Breast epithelium (tissue), 4 donors: Measurements from ENCODE around the gene KRT33A. TPM values are rescaled to one million over a fixed set of nuclear protein-coding genes. Genes with fewer than 3 reads are reported as not detected.

Experiments
- DNase-seq, 2 donors: peaks; one replicate each; pipeline ENCODE4 v3.0.0-alpha.2; 2019; ENCODE audit warnings: low spot score in 2 of 2
- H3K27ac ChIP-seq, 2 donors: fragments of 200-600 bp; sonication (generic) in 1 of 2; one replicate each; pipeline ENCODE4 v1.5.1; 2016 to 2019; ENCODE audit warnings: mild to moderate bottlenecking in 1 of 2
- H3K27me3 ChIP-seq, 2 donors: fragments of 200-600 bp; sonication (generic) in 1 of 2; one replicate each; pipeline versions ENCODE4 v1.5.1 to v1.6.0; 2017 to 2019; ENCODE audit warnings: control low read depth in 1 of 2, mild to moderate bottlenecking in 1 of 2
- H3K36me3 ChIP-seq: fragments of 200-600 bp; one replicate; pipeline ENCODE4 v1.5.1; 2019
- H3K4me1 ChIP-seq, 2 donors: fragments of 200-600 bp; sonication (generic); one replicate each; pipeline ENCODE4 v1.5.1; 2016 to 2019; ENCODE audit warnings: control low read depth in 1 of 2
- H3K4me3 ChIP-seq, 3 donors: fragments of 200-600 bp; sonication (generic); 1 replicate in 2 of 3; 2 replicates in 1 of 3; pipeline ENCODE4 v1.5.1; 2016 to 2019; ENCODE audit warnings: mild to moderate bottlenecking in 3 of 3, moderate library complexity in 2 of 3
- H3K9me3 ChIP-seq, 2 donors: fragments of 200-600 bp; sonication (generic) in 1 of 2; one replicate each; pipeline ENCODE4 v1.5.1; 2016 to 2019; ENCODE audit warnings: control low read depth in 1 of 2
- CTCF ChIP-seq, 3 donors: fragments of 450-650 bp; IDR thresholded peaks; one replicate each; pipeline ENCODE4 v1.5.1; 2016 to 2017; ENCODE audit warnings: antibody characterized with exemption in 3 of 3, mild to moderate bottlenecking in 3 of 3, moderate library complexity in 3 of 3
- POLR2A ChIP-seq: fragments of 450-650 bp; IDR thresholded peaks from one replicate; pipeline ENCODE4 v1.6.1; 2016; ENCODE audit warnings: antibody characterized with exemption, mild to moderate bottlenecking, moderate library complexity
- POLR2AphosphoS5 ChIP-seq, 3 donors: sonication (generic); formaldehyde crosslinking; IDR thresholded peaks; one replicate each; pipeline ENCODE4 v1.6.1; 2017; ENCODE audit warnings: antibody characterized with exemption in 3 of 3
- intact Hi-C: fragments of 100-400 bp; cut with DNase I; formaldehyde crosslinking; loops from one replicate; pipeline ENCODE4 v1.15.1; 2023; ENCODE audit warnings: low total_unique reads
- total RNA-seq, 3 donors: library from RNA; depleted of rRNA; stranded (reverse); fragments of >200 nt; gene quantifications; one replicate each; pipeline ENCODE4 v1.1.0, GENCODE V29; 2016

Gene KRT33A
- total RNA-seq, 3 donors from 2014 or later: not detected

GRCh38 chr17:41363881-41364280 lies 13.3 kb upstream of the KRT33A start:
- no peak for DNase-seq
- H3K36me3 ChIP-seq: no peaks in the 10 kb centered on the region
- no peaks in the 10 kb centered on the region for H3K4me1 ChIP-seq
- no peaks in the 10 kb centered on the region for H3K27me3 ChIP-seq
- no peak for TF ChIP-seq POLR2AphosphoS5 (IDR thresholded peaks at IDR 0.05)
- no peak for TF ChIP-seq CTCF (IDR thresholded peaks at IDR 0.05)
- TF ChIP-seq POLR2A: no peak
- H3K4me3 ChIP-seq: no peak overlapping the region
- H3K27ac ChIP-seq: no peak overlapping the region
- H3K9me3 ChIP-seq: no peaks in the 10 kb centered on the region
- intact Hi-C loops: no loop called here

GRCh38 chr17:41360296-41360995 lies 9.8 kb upstream of the KRT33A start:
- Histone ChIP-seq H3K27me3 (no peaks in the 10 kb centered on the region), H3K4me1 (no peaks in the 10 kb centered on the region), H3K36me3 (no peaks in the 10 kb centered on the region), H3K27ac (no peak overlapping the region), H3K9me3 (no peaks in the 10 kb centered on the region), H3K4me3 (no peak overlapping the region)
- intact Hi-C loops: no loop called here
- DNase-seq: no peak
- TF ChIP-seq POLR2AphosphoS5 (IDR thresholded peaks at IDR 0.05): no peak
- no peak for TF ChIP-seq CTCF (IDR thresholded peaks at IDR 0.05)
- TF ChIP-seq POLR2A: no peak

- H3K9me3 ChIP-seq: no peaks in the 10 kb centered on the region
- H3K4me3 ChIP-seq: no peak overlapping the region
- no peaks in the 10 kb centered on the region for H3K4me1 ChIP-seq
- intact Hi-C loops: no loop called here
- DNase-seq: no peak
- H3K27me3 ChIP-seq: no peaks in the 10 kb centered on the region
- H3K36me3 ChIP-seq: no peaks in the 10 kb centered on the region
- TF ChIP-seq CTCF (IDR thresholded peaks at IDR 0.05) (no peak), POLR2A (no peak), POLR2AphosphoS5 (IDR thresholded peaks at IDR 0.05) (no peak)
- H3K27ac ChIP-seq: no peak overlapping the region
Observed at GRCh38 chr17:41354536-41354935, 3.9 kb upstream of the KRT33A start.

GRCh38 chr17:41352597-41353366 lies 2.2 kb upstream of the KRT33A start:
- Histone ChIP-seq H3K9me3 (no peaks in the 10 kb centered on the region), H3K36me3 (no peaks in the 10 kb centered on the region), H3K4me1 (no peaks in the 10 kb centered on the region), H3K27ac (no peak overlapping the region), H3K27me3 (no peaks in the 10 kb centered on the region), H3K4me3 (no peak overlapping the region)
- DNase-seq: no peak
- intact Hi-C loops: no loop called here
- TF ChIP-seq POLR2A (no peak), POLR2AphosphoS5 (IDR thresholded peaks at IDR 0.05) (no peak), CTCF (IDR thresholded peaks at IDR 0.05) (no peak)

DNA sequence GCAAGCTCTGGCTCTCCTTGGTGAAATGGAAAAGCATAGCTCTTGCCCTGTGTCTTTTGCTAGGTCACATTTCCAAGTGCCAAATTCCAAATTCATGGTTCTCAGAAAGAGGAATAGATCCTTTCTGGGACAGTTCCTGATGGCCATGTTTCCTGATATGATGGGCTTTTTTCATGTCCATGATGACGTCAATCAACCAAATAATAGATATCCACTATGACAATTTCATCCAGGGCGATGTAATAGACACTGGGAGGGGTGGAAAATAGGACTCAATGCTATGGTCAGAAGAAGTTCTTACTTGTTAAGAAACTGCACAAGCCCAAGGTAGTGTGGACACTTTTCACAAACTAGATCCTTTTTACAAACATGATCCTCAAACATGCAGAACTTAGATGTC lies 549 bp upstream of the KRT33A start:
- intact Hi-C loops: no loop called here
- TF ChIP-seq CTCF (IDR thresholded peaks at IDR 0.05) (no peak), POLR2A (no peak)

More for the DNA sequence above, 549 bp upstream of the KRT33A start:
- H3K27ac ChIP-seq: no peak overlapping the region
- no peaks in the 10 kb centered on the region for H3K4me1 ChIP-seq
- H3K9me3 ChIP-seq: no peaks in the 10 kb centered on the region
- H3K4me3 ChIP-seq: no peak overlapping the region
- no peak for DNase-seq
- no peaks in the 10 kb centered on the region for H3K36me3 ChIP-seq
- H3K27me3 ChIP-seq: no peaks in the 10 kb centered on the region
